Karpas-422 (cell line): Measurements from ENCODE around the gene ELF4. TPM values are rescaled to one million over a fixed set of nuclear protein-coding genes. Genes with fewer than 3 reads are reported as not detected.

Source experiments
- DNase-seq: peaks from one replicate; pipeline ENCODE4 v3.0.0-alpha.2; 2015
- H2AFZ ChIP-seq: fragments of 200-600 bp; sonication (generic); 2 replicates; pipeline ENCODE4 v1.6.1; 2014; ENCODE audit warnings: antibody characterized with exemption, low read length, mixed read lengths
- H3K27ac ChIP-seq: fragments of 200-600 bp; sonication (generic); 2 replicates; pipeline ENCODE4 v1.5.1; 2014; ENCODE audit warnings: mild to moderate bottlenecking, low read length, moderate library complexity
- H3K27me3 ChIP-seq: fragments of 200-600 bp; sonication (generic); 2 replicates; pipeline ENCODE4 v1.6.1; 2014; ENCODE audit warnings: low read length, mixed read lengths
- H3K36me3 ChIP-seq: fragments of 200-600 bp; sonication (generic); 2 replicates; pipeline ENCODE4 v1.6.1; 2014; ENCODE audit warnings: low read length, mixed read lengths; ENCODE audit not compliant: insufficient read depth
- H3K4me1 ChIP-seq: fragments of 200-600 bp; sonication (generic); 2 replicates; pipeline ENCODE4 v1.6.1; 2014; ENCODE audit warnings: mild to moderate bottlenecking, low read length, mixed read lengths
- H3K4me2 ChIP-seq: fragments of 200-600 bp; sonication (generic); 2 replicates; pipeline ENCODE4 v1.6.1; 2014; ENCODE audit warnings: low read length, low read depth, mild to moderate bottlenecking; ENCODE audit not compliant: poor library complexity, severe bottlenecking
- H3K4me3 ChIP-seq: fragments of 200-600 bp; sonication (generic); 2 replicates; pipeline ENCODE4 v1.5.1; 2014; ENCODE audit warnings: mild to moderate bottlenecking, antibody characterized with exemption, low read length, mixed read lengths
- H3K79me2 ChIP-seq: fragments of 200-600 bp; sonication (generic); 2 replicates; pipeline ENCODE4 v1.6.1; 2014; ENCODE audit warnings: mild to moderate bottlenecking, low read length, mixed read lengths
- H3K9ac ChIP-seq: fragments of 200-600 bp; sonication (generic); 2 replicates; pipeline ENCODE4 v1.6.0; 2014; ENCODE audit warnings: low read length
- H3K9me2 ChIP-seq: fragments of 200-600 bp; sonication (generic), shearing (Covaris generic); replicated peaks from 2 replicates; pipeline ENCODE4 v1.6.0; 2014; ENCODE audit warnings: mild to moderate bottlenecking, low read length, moderate library complexity; ENCODE audit not compliant: insufficient read depth
- H3K9me3 ChIP-seq: fragments of 300-700, 200-600 bp; sonication (generic); 2 replicates; pipeline ENCODE4 v1.6.1; 2014; ENCODE audit warnings: low read length, mixed read lengths
- H4K20me1 ChIP-seq: fragments of 200-600 bp; sonication (generic); 2 replicates; pipeline ENCODE4 v1.6.1; 2014; ENCODE audit warnings: mild to moderate bottlenecking, antibody characterized with exemption, low read length, low read depth; ENCODE audit not compliant: insufficient read depth
- total RNA-seq: library from RNA; depleted of rRNA; stranded (reverse); fragments of >200 nt; shearing (Covaris generic); gene quantifications from 2 replicates; pipeline ENCODE4 v1.2.3, GENCODE V29; 2014; ENCODE audit warnings: low replicate concordance

Gene ELF4
- total RNA-seq, 1 experiment from 2014 or later, result 31.7 TPM

- H3K9me3 ChIP-seq, result no peaks in the 10 kb centered on the region
- peak overlapping the region; percentile 44 for H3K4me2 ChIP-seq
- no peak overlapping the region for H2AFZ ChIP-seq
- peak overlapping the region; percentile 31; the same call in 1 of the 2 replicates for H3K4me3 ChIP-seq
- no peaks in the 10 kb centered on the region for H3K9me2 ChIP-seq
- H3K4me1 ChIP-seq, result peaks cover 67% of the 10 kb centered on the region
- H3K27ac ChIP-seq, result peak overlapping the region; percentile 89
- no peaks in the 10 kb centered on the region for H4K20me1 ChIP-seq
- no peaks in the 10 kb centered on the region for H3K27me3 ChIP-seq
- H3K79me2 ChIP-seq, result peaks cover 30% of the 10 kb centered on the region
- DNase-seq, result peak; percentile 61
- peak overlapping the region; percentile 58 for H3K9ac ChIP-seq
- no peaks in the 10 kb centered on the region for H3K36me3 ChIP-seq
These were observed 26.5 kb downstream of the ELF4 start for GRCh38 chrX:130083656-130084382.

DNA sequence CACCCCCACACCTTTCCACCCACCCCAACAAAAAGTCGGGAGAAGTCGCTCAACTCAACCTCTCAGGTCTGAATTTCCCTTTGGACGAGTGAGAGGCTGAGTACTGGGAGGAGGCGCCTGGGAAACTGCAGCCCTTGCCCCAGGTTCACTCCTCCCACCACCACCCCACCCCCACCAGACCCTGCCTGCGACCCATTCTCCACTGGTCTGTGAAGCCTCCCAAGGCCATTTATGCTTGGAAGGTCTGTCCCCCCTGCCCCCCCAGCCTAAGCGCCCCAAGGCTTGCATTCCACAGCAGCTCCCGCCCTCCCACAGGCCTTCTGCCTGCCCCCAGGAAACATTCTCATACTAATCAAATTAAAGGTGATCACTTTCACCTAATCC, 27.2 kb downstream of the ELF4 start:
- Histone ChIP-seq H2AFZ (no peak overlapping the region), H3K4me1 (peaks cover 64% of the 10 kb centered on the region), H3K9me3 (no peaks in the 10 kb centered on the region), H3K9ac (peak overlapping the region; percentile 58), H3K4me2 (peak overlapping the region; percentile 44), H3K27me3 (no peaks in the 10 kb centered on the region), H4K20me1 (no peaks in the 10 kb centered on the region), H3K36me3 (no peaks in the 10 kb centered on the region), H3K79me2 (peaks cover 23% of the 10 kb centered on the region), H3K27ac (peak overlapping the region; percentile 89), H3K4me3 (peak overlapping the region; percentile 46; the same call in 1 of the 2 replicates), H3K9me2 (no peaks in the 10 kb centered on the region)
- DNase-seq, result no peak

GRCh38 chrX:130082244-130083106, 27.8 kb downstream of the ELF4 start:
- Histone ChIP-seq H3K36me3 (no peaks in the 10 kb centered on the region), H3K9me2 (no peaks in the 10 kb centered on the region), H3K4me3 (peak overlapping the region; percentile 46; the same call in 1 of the 2 replicates), H3K4me2 (peak overlapping the region; percentile 44), H3K27me3 (no peaks in the 10 kb centered on the region), H3K27ac (peak overlapping the region; percentile 89), H4K20me1 (no peaks in the 10 kb centered on the region), H2AFZ (no peak overlapping the region), H3K4me1 (peaks cover 57% of the 10 kb centered on the region), H3K9me3 (no peaks in the 10 kb centered on the region), H3K9ac (peak overlapping the region; percentile 58), H3K79me2 (peaks cover 19% of the 10 kb centered on the region)
- peak; percentile 62 for DNase-seq

DNA sequence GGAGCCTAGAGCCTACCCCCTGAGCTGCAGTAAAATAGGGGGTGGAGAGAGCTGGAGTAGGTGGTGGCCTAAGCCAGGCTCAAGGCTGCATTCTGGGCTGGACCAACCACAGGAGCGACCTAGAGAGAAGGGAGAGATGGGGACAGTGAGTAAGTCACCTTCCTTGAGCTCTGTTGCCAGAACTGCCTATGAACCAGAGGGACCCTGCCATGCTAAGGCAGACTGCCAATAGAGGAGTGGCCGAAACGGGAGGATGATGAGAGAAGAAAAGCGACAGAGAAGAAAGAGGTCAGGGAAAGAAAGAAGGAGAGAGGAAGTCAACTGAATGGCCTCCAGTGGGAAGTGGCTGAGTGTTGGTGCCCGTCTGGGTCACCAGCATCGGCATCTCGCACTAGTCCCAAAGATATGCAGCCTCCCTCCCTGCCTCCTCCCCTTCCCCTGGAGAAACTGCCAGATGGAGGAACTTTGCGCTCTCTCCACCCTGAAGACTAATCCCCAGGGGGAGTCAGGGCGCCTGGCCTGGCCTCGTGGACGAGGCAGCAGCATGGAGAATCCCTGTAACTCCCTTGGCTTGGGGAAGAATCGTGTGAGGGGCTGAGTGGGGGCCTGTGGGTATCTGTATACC, 28.8 kb downstream of the ELF4 start:
- no peaks in the 10 kb centered on the region for H3K9me2 ChIP-seq
- no peak overlapping the region for H2AFZ ChIP-seq
- H3K9me3 ChIP-seq, result no peaks in the 10 kb centered on the region
- H3K36me3 ChIP-seq, result no peaks in the 10 kb centered on the region
- H3K79me2 ChIP-seq, result peaks cover 14% of the 10 kb centered on the region
- H3K4me3 ChIP-seq, result no peak overlapping the region
- H4K20me1 ChIP-seq, result no peaks in the 10 kb centered on the region
- no peak for DNase-seq
- H3K27ac ChIP-seq, result peak overlapping the region; percentile 89
- no peaks in the 10 kb centered on the region for H3K27me3 ChIP-seq
- H3K9ac ChIP-seq, result peak overlapping the region; percentile 58; the same call in 1 of the 2 replicates
- peaks cover 48% of the 10 kb centered on the region for H3K4me1 ChIP-seq
- H3K4me2 ChIP-seq, result no peak overlapping the region

GRCh38 chrX:130080791-130081367, 29.4 kb downstream of the ELF4 start:
- Histone ChIP-seq H3K4me3 (no peak overlapping the region), H3K9me2 (no peaks in the 10 kb centered on the region), H3K4me2 (no peak overlapping the region), H3K27ac (0 out of 2 replicates have a peak overlapping the region, but pooled peaks have one; percentile 89), H3K4me1 (peaks cover 41% of the 10 kb centered on the region), H3K36me3 (no peaks in the 10 kb centered on the region), H4K20me1 (no peaks in the 10 kb centered on the region), H3K27me3 (no peaks in the 10 kb centered on the region), H3K9ac (no peak overlapping the region), H3K79me2 (peaks cover 8% of the 10 kb centered on the region), H2AFZ (no peak overlapping the region), H3K9me3 (no peaks in the 10 kb centered on the region)
- no peak for DNase-seq

DNA sequence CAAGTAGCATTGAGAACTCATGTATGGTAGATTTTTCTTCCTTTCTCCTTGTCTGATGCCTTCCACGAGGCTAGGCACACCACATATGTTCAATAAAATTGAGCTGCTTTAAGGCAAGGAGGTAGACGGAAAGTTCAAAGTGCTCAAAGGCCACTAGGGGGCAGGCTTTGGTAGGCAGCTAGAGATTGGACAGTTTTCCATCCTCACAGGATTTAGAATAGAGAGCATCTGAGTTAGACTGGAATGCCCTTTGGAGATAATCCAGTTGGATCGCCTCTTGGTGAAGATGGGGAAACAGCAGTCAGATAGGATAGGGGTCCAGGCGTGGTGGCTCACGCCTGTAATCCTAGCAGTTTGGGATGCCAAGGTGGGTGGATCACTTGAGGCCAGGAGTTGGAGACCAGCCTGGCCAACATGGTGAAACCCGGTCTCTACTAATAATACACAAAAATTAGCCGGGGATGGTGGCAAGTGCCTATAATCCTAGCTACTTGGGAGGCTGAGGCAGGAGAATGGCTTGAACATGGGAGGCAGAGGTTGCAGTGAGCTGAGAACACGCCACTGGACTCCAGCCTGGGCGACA, 30.4 kb downstream of the ELF4 start:
- H3K79me2 ChIP-seq, result peaks cover 3% of the 10 kb centered on the region; the same call in 1 of the 2 replicates
- H4K20me1 ChIP-seq, result no peaks in the 10 kb centered on the region
- no peak overlapping the region for H2AFZ ChIP-seq
- peaks cover 32% of the 10 kb centered on the region for H3K4me1 ChIP-seq
- no peak overlapping the region for H3K27ac ChIP-seq
- no peaks in the 10 kb centered on the region for H3K9me3 ChIP-seq
- no peak overlapping the region for H3K4me2 ChIP-seq
- peak; percentile 88 for DNase-seq
- H3K9me2 ChIP-seq, result no peaks in the 10 kb centered on the region
- H3K9ac ChIP-seq, result no peak overlapping the region
- H3K36me3 ChIP-seq, result no peaks in the 10 kb centered on the region
- H3K27me3 ChIP-seq, result no peaks in the 10 kb centered on the region
- H3K4me3 ChIP-seq, result no peak overlapping the region

- Histone ChIP-seq H3K36me3 (no peaks in the 10 kb centered on the region), H3K9me2 (no peaks in the 10 kb centered on the region), H3K4me3 (no peak overlapping the region), H4K20me1 (no peaks in the 10 kb centered on the region), H3K27me3 (no peaks in the 10 kb centered on the region), H3K79me2 (no peaks in the 10 kb centered on the region), H3K4me1 (no peaks in the 10 kb centered on the region), H3K27ac (no peak overlapping the region), H3K4me2 (no peak overlapping the region), H3K9me3 (no peaks in the 10 kb centered on the region), H2AFZ (no peak overlapping the region), H3K9ac (no peak overlapping the region)
- DNase-seq, result no peak
These were observed 34.5 kb downstream of the ELF4 start for GRCh38 chrX:130075777-130076176.
